Measurements from ENCODE around the gene GEMIN7. TPM values are rescaled to one million over a fixed set of nuclear protein-coding genes. Genes with fewer than 3 reads are reported as not detected.

GEMIN7 gene
- total RNA-seq = 10 to 100 TPM; 58.8 to 69.3 (median 65.0) TPM

GRCh38 chr19:45079063-45079910 lies at the start of gene GEMIN7:
Gene GEMIN7 (plus strand): TSS chr19:45079260. CDS start chr19:45090115, 10,855 bp downstream.
- H3K9me3 Mint-ChIP-seq = no peaks in the 10 kb centered on the region
- peaks cover 12% of the 10 kb centered on the region for H3K36me3 Mint-ChIP-seq (ENCODE audit: insufficient read depth)
- H3K4me1 Mint-ChIP-seq (ENCODE audit: low read depth) = peaks cover 51% of the 10 kb centered on the region
- peak; percentile 81 to 82 for ATAC-seq
- DNase-seq = peak; percentile 73
- peak within 1 kb of the TSS; percentile 99 for H3K4me3 Mint-ChIP-seq
- no peaks in the 10 kb centered on the region for H3K27me3 Mint-ChIP-seq (ENCODE audit: low read depth)

GRCh38 chr19:45030825-45031224 lies 48.2 kb upstream of the GEMIN7 start:
- no peaks in the 10 kb centered on the region for H3K27me3 Mint-ChIP-seq (ENCODE audit: low read depth)
- no peak for DNase-seq
- no peaks in the 10 kb centered on the region for H3K4me1 Mint-ChIP-seq (ENCODE audit: low read depth)
- H3K36me3 Mint-ChIP-seq (ENCODE audit: insufficient read depth) = peaks cover 43% of the 10 kb centered on the region
- ATAC-seq = no peak
- no peak overlapping the region for H3K4me3 Mint-ChIP-seq
- H3K9me3 Mint-ChIP-seq = no peaks in the 10 kb centered on the region

- no peak for DNase-seq
- no peaks in the 10 kb centered on the region for H3K4me1 Mint-ChIP-seq (ENCODE audit: low read depth)
- H3K9me3 Mint-ChIP-seq = no peaks in the 10 kb centered on the region
- peaks cover 33% of the 10 kb centered on the region for H3K36me3 Mint-ChIP-seq (ENCODE audit: insufficient read depth)
- H3K27me3 Mint-ChIP-seq (ENCODE audit: low read depth) = no peaks in the 10 kb centered on the region
- H3K4me3 Mint-ChIP-seq = no peak overlapping the region
- no peak for ATAC-seq
These were observed 46.6 kb upstream of the GEMIN7 start for GRCh38 chr19:45032421-45032820.

GRCh38 chr19:45035755-45036154 lies 43.3 kb upstream of the GEMIN7 start:
- DNase-seq (no peak), ATAC-seq (no peak)
- H3K4me1 Mint-ChIP-seq (ENCODE audit: low read depth) = peaks cover 18% of the 10 kb centered on the region
- peaks cover 27% of the 10 kb centered on the region for H3K36me3 Mint-ChIP-seq (ENCODE audit: insufficient read depth)
- H3K27me3 Mint-ChIP-seq (ENCODE audit: low read depth) = no peaks in the 10 kb centered on the region
- no peak overlapping the region for H3K4me3 Mint-ChIP-seq
- H3K9me3 Mint-ChIP-seq = no peaks in the 10 kb centered on the region

- peaks cover 33% of the 10 kb centered on the region for H3K4me1 Mint-ChIP-seq (ENCODE audit: low read depth)
- peaks cover 31% of the 10 kb centered on the region for H3K36me3 Mint-ChIP-seq (ENCODE audit: insufficient read depth)
- DNase-seq (no peak), ATAC-seq (no peak)
- H3K27me3 Mint-ChIP-seq (ENCODE audit: low read depth) = no peaks in the 10 kb centered on the region
- no peaks in the 10 kb centered on the region for H3K9me3 Mint-ChIP-seq
- H3K4me3 Mint-ChIP-seq = peak overlapping the region; percentile 59
These were observed 41.5 kb upstream of the GEMIN7 start for GRCh38 chr19:45037393-45038169.

- peaks cover 25% of the 10 kb centered on the region for H3K36me3 Mint-ChIP-seq (ENCODE audit: insufficient read depth)
- peak; percentile 95 to 97 for ATAC-seq
- no peaks in the 10 kb centered on the region for H3K9me3 Mint-ChIP-seq
- H3K27me3 Mint-ChIP-seq (ENCODE audit: low read depth) = no peaks in the 10 kb centered on the region
- H3K4me3 Mint-ChIP-seq = peak within 1 kb of the TSS; percentile 96
- DNase-seq = peak; percentile 85
- H3K4me1 Mint-ChIP-seq (ENCODE audit: low read depth) = peaks cover 33% of the 10 kb centered on the region
These were observed 39.8 kb upstream of the GEMIN7 start, which contains the start of gene CLASRP for GRCh38 chr19:45038931-45039893. Gene CLASRP (plus strand): TSS chr19:45039045. CDS start chr19:45040213, 1,168 bp downstream.

- Mint-ChIP-seq H3K36me3 (ENCODE audit: insufficient read depth) (peaks cover 22% of the 10 kb centered on the region), H3K4me1 (ENCODE audit: low read depth) (peaks cover 36% of the 10 kb centered on the region), H3K27me3 (ENCODE audit: low read depth) (no peaks in the 10 kb centered on the region), H3K9me3 (no peaks in the 10 kb centered on the region), H3K4me3 (peak overlapping the region; percentile 96)
- DNase-seq = no peak
- ATAC-seq = no peak
These were observed 38.8 kb upstream of the GEMIN7 start for GRCh38 chr19:45040059-45040771.

- H3K27me3 Mint-ChIP-seq (ENCODE audit: low read depth) = no peaks in the 10 kb centered on the region
- peaks cover 28% of the 10 kb centered on the region for H3K36me3 Mint-ChIP-seq (ENCODE audit: insufficient read depth)
- peak overlapping the region; percentile 73 for H3K4me3 Mint-ChIP-seq
- DNase-seq (no peak), ATAC-seq (no peak)
- peaks cover 45% of the 10 kb centered on the region for H3K4me1 Mint-ChIP-seq (ENCODE audit: low read depth)
- H3K9me3 Mint-ChIP-seq = no peaks in the 10 kb centered on the region
These were observed 37.9 kb upstream of the GEMIN7 start for GRCh38 chr19:45041125-45041524.

GRCh38 chr19:45045671-45046353 lies 33.2 kb upstream of the GEMIN7 start:
- Mint-ChIP-seq H3K36me3 (ENCODE audit: insufficient read depth) (peaks cover 31% of the 10 kb centered on the region), H3K9me3 (no peaks in the 10 kb centered on the region), H3K4me3 (no peak overlapping the region), H3K27me3 (ENCODE audit: low read depth) (no peaks in the 10 kb centered on the region), H3K4me1 (ENCODE audit: low read depth) (peaks cover 53% of the 10 kb centered on the region)
- no peak for DNase-seq
- ATAC-seq = no peak

- H3K4me3 Mint-ChIP-seq = no peak overlapping the region
- H3K4me1 Mint-ChIP-seq (ENCODE audit: low read depth) = peaks cover 50% of the 10 kb centered on the region
- no peak for ATAC-seq
These were observed 32.7 kb upstream of the GEMIN7 start for GRCh38 chr19:45046355-45046754.

GRCh38 chr19:45047188-45047797 lies 31.8 kb upstream of the GEMIN7 start:
- ATAC-seq = no peak
- Mint-ChIP-seq H3K4me3 (peak overlapping the region; percentile 60), H3K4me1 (ENCODE audit: low read depth) (peaks cover 43% of the 10 kb centered on the region), H3K36me3 (ENCODE audit: insufficient read depth) (peaks cover 24% of the 10 kb centered on the region), H3K27me3 (ENCODE audit: low read depth) (no peaks in the 10 kb centered on the region), H3K9me3 (no peaks in the 10 kb centered on the region)
- DNase-seq = no peak

More at GRCh38 chr19:45046355-45046754, 32.7 kb upstream of the GEMIN7 start:
- Mint-ChIP-seq H3K9me3 (no peaks in the 10 kb centered on the region), H3K36me3 (ENCODE audit: insufficient read depth) (peaks cover 28% of the 10 kb centered on the region), H3K27me3 (ENCODE audit: low read depth) (no peaks in the 10 kb centered on the region)
- no peak for DNase-seq

- no peak for DNase-seq
- Mint-ChIP-seq H3K9me3 (no peaks in the 10 kb centered on the region), H3K27me3 (ENCODE audit: low read depth) (no peaks in the 10 kb centered on the region), H3K4me3 (no peak overlapping the region), H3K36me3 (ENCODE audit: insufficient read depth) (peaks cover 26% of the 10 kb centered on the region), H3K4me1 (ENCODE audit: low read depth) (peaks cover 43% of the 10 kb centered on the region)
- no peak for ATAC-seq
These were observed 29.9 kb upstream of the GEMIN7 start for GRCh38 chr19:45049073-45049736.
